MM.1S (cell line): ENCODE measurements around the gene ADGRD1.

ENCODE experiments used
- CTCF ChIP-seq: fragments of 300-600 bp; sonication (generic); IDR thresholded peaks from 2 replicates; pipeline ENCODE4 v1.5.1; 2016; ENCODE audit warnings: antibody characterized with exemption, low read length, mixed read lengths
- EZH2 ChIP-seq: fragments of 300-600 bp; sonication (generic); optimal IDR thresholded peaks from 2 replicates; pipeline ENCODE3; 2017; ENCODE audit warnings: low read depth, mild to moderate bottlenecking, antibody characterized with exemption, low read length, mixed read lengths
- EZH2phosphoT487 ChIP-seq: fragments of 300-600 bp; sonication (generic); IDR thresholded peaks from 2 replicates; pipeline ENCODE4 v1.6.1; 2018; ENCODE audit warnings: antibody characterized with exemption, low read length

GRCh38 chr12:131034631-131035244, 81.0 kb downstream of the ADGRD1 start:
- TF ChIP-seq EZH2 (no peak), CTCF (no peak), EZH2phosphoT487 (no peak)
